GM18951 (cell line): Measurements from ENCODE around the gene KRT15.
"Not testable (repeated sequence)": the region's sequence is repeated elsewhere in the genome, so short reads cannot be mapped to it uniquely, and the experiment has no call there.

Source experiments
- POLR2A ChIP-seq: IDR thresholded peaks from 4 replicates; pipeline ENCODE4 v1.6.1; 2011; ENCODE audit warnings: mild to moderate bottlenecking; ENCODE audit not compliant: insufficient read length, insufficient read depth; ENCODE audit errors: extremely low read depth
- in situ Hi-C: fragments of 300-500 bp; cut with MboI; formaldehyde crosslinking; loops from one replicate; pipeline ENCODE4 v1.12.0; 2022; ENCODE audit warnings: low sequenced_read_pairs, mixed read lengths, inconsistent platforms; ENCODE audit not compliant: unreplicated experiment

The KRT15 gene

GRCh38 chr17:41548844-41549595 is 30.3 kb upstream of the KRT15 start:
- no peak for TF ChIP-seq POLR2A
- in situ Hi-C loops, result no loop called here

GRCh38 chr17:41547921-41548843 is 29.5 kb upstream of the KRT15 start:
- in situ Hi-C loops, result no loop called here
- TF ChIP-seq POLR2A, result no peak

- in situ Hi-C loops, result no loop called here
- no peak for TF ChIP-seq POLR2A
Measured at GRCh38 chr17:41547378-41547841, 28.7 kb upstream of the KRT15 start.

- no peak for TF ChIP-seq POLR2A
- in situ Hi-C loops, result no loop called here
Measured at GRCh38 chr17:41546819-41547218, 28.1 kb upstream of the KRT15 start.

GRCh38 chr17:41545829-41546410 is 27.2 kb upstream of the KRT15 start:
- in situ Hi-C loops, result no loop called here
- TF ChIP-seq POLR2A, result no peak

GRCh38 chr17:41544935-41545334 is 26.2 kb upstream of the KRT15 start:
- in situ Hi-C loops, result no loop called here
- TF ChIP-seq POLR2A, result no peak

GRCh38 chr17:41544491-41544892 is 25.8 kb upstream of the KRT15 start:
- in situ Hi-C loops, result no loop called here

GRCh38 chr17:41542786-41543185 is 24.1 kb upstream of the KRT15 start:
- in situ Hi-C loops, result not testable (repeated sequence)

More at GRCh38 chr17:41544491-41544892, 25.8 kb upstream of the KRT15 start:
- no peak for TF ChIP-seq POLR2A

GRCh38 chr17:41542357-41542756 is 23.7 kb upstream of the KRT15 start:
- no peak for TF ChIP-seq POLR2A
- in situ Hi-C loops, result no loop called here

GRCh38 chr17:41540921-41541625 is 22.4 kb upstream of the KRT15 start:
- in situ Hi-C loops, result no loop called here
- TF ChIP-seq POLR2A, result no peak

GRCh38 chr17:41539979-41540701 is 21.4 kb upstream of the KRT15 start:
- in situ Hi-C loops, result no loop called here
- no peak for TF ChIP-seq POLR2A

GRCh38 chr17:41539071-41539492 is 20.4 kb upstream of the KRT15 start:
- TF ChIP-seq POLR2A, result no peak
- in situ Hi-C loops, result no loop called here
